NB4 (cell line): ENCODE data around the gene MAPK1IP1L.
"Not testable (repeated sequence)": the region's sequence is repeated elsewhere in the genome, so short reads cannot be mapped to it uniquely, and the experiment has no call there.

Experiments
- DNase-seq: peaks from one replicate; pipeline ENCODE4 v3.0.0; 2010; ENCODE audit warnings: low read depth
- H3K4me3 ChIP-seq: one replicate; pipeline ENCODE4 v1.5.1; 2011; ENCODE audit warnings: mild to moderate bottlenecking, low read depth, low read length, moderate library complexity
- MAX ChIP-seq: IDR thresholded peaks from 2 replicates; pipeline ENCODE4 v1.6.1; 2011; ENCODE audit warnings: low read depth, low read length
- MYC ChIP-seq: IDR thresholded peaks from 2 replicates; pipeline ENCODE4 v1.6.1; 2011; ENCODE audit warnings: low read depth, low read length
- POLR2A ChIP-seq: IDR thresholded peaks from 2 replicates; pipeline ENCODE4 v1.6.1; 2011; ENCODE audit warnings: mild to moderate bottlenecking; ENCODE audit not compliant: insufficient read length; ENCODE audit errors: extremely low read depth
- TF ChIP-seq, protein P1 (sequence below): IDR thresholded peaks from one replicate; pipeline ENCODE4 v1.5.1; 2012; ENCODE audit warnings: low read depth, low read length

The MAPK1IP1L gene

GRCh38 chr14:55073856-55074255, 22.4 kb downstream of the MAPK1IP1L start:
- DNase-seq, result no peak
- no peak overlapping the region for H3K4me3 ChIP-seq
- TF ChIP-seq POLR2A (no peak), MYC (no peak), MAX (no peak)
- TF ChIP-seq, protein P1, sequence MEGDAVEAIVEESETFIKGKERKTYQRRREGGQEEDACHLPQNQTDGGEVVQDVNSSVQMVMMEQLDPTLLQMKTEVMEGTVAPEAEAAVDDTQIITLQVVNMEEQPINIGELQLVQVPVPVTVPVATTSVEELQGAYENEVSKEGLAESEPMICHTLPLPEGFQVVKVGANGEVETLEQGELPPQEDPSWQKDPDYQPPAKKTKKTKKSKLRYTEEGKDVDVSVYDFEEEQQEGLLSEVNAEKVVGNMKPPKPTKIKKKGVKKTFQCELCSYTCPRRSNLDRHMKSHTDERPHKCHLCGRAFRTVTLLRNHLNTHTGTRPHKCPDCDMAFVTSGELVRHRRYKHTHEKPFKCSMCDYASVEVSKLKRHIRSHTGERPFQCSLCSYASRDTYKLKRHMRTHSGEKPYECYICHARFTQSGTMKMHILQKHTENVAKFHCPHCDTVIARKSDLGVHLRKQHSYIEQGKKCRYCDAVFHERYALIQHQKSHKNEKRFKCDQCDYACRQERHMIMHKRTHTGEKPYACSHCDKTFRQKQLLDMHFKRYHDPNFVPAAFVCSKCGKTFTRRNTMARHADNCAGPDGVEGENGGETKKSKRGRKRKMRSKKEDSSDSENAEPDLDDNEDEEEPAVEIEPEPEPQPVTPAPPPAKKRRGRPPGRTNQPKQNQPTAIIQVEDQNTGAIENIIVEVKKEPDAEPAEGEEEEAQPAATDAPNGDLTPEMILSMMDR, result no peak

DNA sequence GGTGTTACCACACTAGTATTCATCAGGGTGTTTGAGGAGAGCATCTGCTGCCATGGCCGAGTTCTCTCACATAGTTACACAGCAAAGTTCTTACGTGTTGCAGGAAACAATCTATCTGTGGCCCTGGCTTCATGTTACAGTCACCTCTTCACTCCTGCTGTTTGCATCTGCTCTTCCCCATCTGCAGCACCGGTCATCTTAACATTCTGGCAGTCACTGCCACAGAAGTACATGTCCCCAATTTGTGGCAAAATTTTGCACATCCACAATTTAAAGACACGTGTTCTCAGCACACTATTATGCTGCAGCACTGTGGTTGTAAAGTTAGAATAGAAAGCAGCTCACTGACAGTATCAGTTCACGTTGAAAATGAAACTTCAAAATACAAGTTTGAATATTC, 23.2 kb downstream of the MAPK1IP1L start:
- no peak for DNase-seq

DNA sequence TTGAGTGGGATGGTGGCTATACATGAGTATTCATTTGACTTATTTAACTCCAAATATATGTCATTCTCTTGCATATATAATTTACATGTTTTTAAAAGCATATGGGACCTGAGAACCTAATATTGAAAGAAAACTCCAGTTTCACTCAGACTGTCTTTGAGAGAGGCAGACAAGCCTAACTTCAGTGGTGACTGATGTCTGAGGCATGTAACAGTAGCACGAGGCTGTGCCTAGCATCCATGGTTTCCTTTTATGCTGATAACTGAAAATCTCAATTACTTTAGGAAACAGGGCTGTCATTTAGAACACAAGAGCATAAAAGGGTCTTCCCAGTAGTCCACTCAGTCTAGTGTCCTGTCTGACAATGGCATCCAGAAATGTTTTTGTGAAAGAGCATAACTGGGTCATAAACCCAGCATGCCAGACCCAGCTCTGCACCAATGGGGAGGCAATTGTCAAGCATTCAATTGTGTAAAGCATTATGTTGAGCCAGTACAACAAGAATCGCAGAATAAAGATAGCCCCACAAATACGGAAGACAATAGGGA, 24.3 kb downstream of the MAPK1IP1L start:
- no peak for DNase-seq
- no peak overlapping the region for H3K4me3 ChIP-seq
- no peak for TF ChIP-seq MAX
- TF ChIP-seq MYC, result no peak
- TF ChIP-seq, protein P1, result no peak
- no peak for TF ChIP-seq POLR2A

More for the DNA sequence above, 23.2 kb downstream of the MAPK1IP1L start:
- 0 out of 2 replicates have a peak, but pooled peaks have one; percentile 6 for TF ChIP-seq MAX
- TF ChIP-seq MYC, result no peak
- no peak overlapping the region for H3K4me3 ChIP-seq

- H3K4me3 ChIP-seq, result no peak overlapping the region
- TF ChIP-seq POLR2A (no peak), MYC (no peak), MAX (no peak)
- TF ChIP-seq, protein P1, result no peak
- no peak for DNase-seq
Measured at GRCh38 chr14:55077170-55078151, 26.0 kb downstream of the MAPK1IP1L start.

- DNase-seq, result not testable (repeated sequence)
Measured at GRCh38 chr14:55079961-55080360, 28.5 kb downstream of the MAPK1IP1L start.

GRCh38 chr14:55084401-55085059, 33.1 kb downstream of the MAPK1IP1L start:
- DNase-seq, result no peak
- TF ChIP-seq, protein P1, result no peak
- TF ChIP-seq MAX (no peak), MYC (no peak)
- H3K4me3 ChIP-seq, result no peak overlapping the region

More at GRCh38 chr14:55079961-55080360, 28.5 kb downstream of the MAPK1IP1L start:
- H3K4me3 ChIP-seq, result not testable (repeated sequence)
